IgD-negative memory B cell (primary cell): Measurements from ENCODE around the gene OSBPL5. TPM values are rescaled to one million over a fixed set of nuclear protein-coding genes. Genes with fewer than 3 reads are reported as not detected.

ENCODE experiments used
- H3K27ac Mint-ChIP-seq, 3 donors: one replicate each; pipeline ENCODE4 v1.8.0; 2020 to 2022; ENCODE audit warnings: mild to moderate bottlenecking in 3 of 3, mixed read lengths in 3 of 3, moderate library complexity in 1 of 3
- H3K27me3 Mint-ChIP-seq: one replicate; pipeline ENCODE4 v1.8.0; 2021; ENCODE audit warnings: mixed read lengths
- H3K36me3 Mint-ChIP-seq: one replicate; pipeline ENCODE4 v1.8.0; 2020; ENCODE audit warnings: mild to moderate bottlenecking, mixed read lengths
- H3K4me1 Mint-ChIP-seq, 3 donors: one replicate each; pipeline ENCODE4 v1.8.0; 2020 to 2022; ENCODE audit warnings: mixed read lengths in 3 of 3, mild to moderate bottlenecking in 1 of 3
- H3K4me3 Mint-ChIP-seq, 4 donors: one replicate each; pipeline ENCODE4 v1.8.0; 2020 to 2022; ENCODE audit warnings: mild to moderate bottlenecking in 4 of 4, mixed read lengths in 4 of 4, moderate library complexity in 3 of 4
- H3K9me3 Mint-ChIP-seq, 3 donors: one replicate each; pipeline ENCODE4 v1.8.0; 2020 to 2021; ENCODE audit warnings: mixed read lengths in 3 of 3, mild to moderate bottlenecking in 1 of 3
- polyA plus RNA-seq: library from polyadenylated mRNA; unstranded; fragments of 300-500 nt; fragmentation: Illumina TruSeq; gene quantifications from one replicate; pipeline ENCODE4 v1.2.3, GENCODE V29; 2021

Gene OSBPL5
- polyA plus RNA-seq, 1 donor from 2014 or later = 0.25 TPM

DNA sequence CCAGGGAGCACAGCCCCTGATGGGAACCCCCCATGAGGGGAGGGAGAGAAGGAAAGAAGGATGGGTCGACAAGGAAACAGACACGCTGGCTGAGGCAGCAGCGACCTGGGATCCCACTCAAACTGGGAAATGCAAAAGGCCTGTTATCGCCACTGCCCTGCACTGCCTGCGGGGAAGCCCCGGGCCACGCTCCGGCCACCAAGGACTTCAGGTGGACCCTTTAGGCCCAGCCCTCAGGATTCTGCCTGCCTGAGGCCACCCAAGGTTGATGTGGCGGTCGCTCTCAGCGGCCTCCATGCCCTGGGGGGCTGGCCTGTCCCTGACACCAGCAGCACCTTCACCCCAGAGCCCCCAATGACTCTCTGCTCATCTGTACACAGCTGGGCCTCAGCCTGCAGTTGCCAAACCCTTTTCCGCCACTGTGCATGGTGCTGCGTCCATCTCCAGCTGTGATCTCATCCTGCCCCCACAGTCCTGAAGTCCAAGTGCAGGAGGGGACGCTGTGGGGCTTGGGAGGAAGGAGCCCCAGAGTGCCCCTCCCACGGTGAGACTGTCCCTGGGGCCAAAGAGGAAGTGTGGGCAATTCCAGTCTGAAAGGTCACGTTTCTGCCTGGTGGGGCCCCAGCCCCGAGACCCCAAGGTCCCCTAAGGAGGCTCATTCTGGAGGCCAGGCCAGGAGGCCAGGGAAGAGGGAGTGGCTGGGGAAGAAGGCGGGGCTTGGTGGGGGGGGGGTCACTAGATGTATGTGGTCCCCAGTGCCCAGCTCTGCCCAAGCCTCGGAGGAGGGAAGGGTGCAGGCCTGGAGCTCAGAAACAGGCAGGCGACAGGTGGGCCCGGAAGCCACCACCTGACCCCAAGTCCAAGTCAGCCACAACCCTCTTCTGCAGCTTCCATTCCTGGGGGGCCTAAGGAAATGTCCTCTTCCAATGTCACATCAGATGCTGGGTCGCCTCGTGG, 31.6 kb downstream of the OSBPL5 start:
- H3K4me3 Mint-ChIP-seq = no peak overlapping the region
- no peaks in the 10 kb centered on the region for H3K4me1 Mint-ChIP-seq
- no peaks in the 10 kb centered on the region for H3K36me3 Mint-ChIP-seq
- peaks cover 4% of the 10 kb centered on the region for H3K27me3 Mint-ChIP-seq
- H3K9me3 Mint-ChIP-seq = peaks cover 0 to 2% (median 1%) of the 10 kb centered on the region in 3 donors
- peak overlapping the region in 1 of 3 donors; percentile 89 for H3K27ac Mint-ChIP-seq

DNA sequence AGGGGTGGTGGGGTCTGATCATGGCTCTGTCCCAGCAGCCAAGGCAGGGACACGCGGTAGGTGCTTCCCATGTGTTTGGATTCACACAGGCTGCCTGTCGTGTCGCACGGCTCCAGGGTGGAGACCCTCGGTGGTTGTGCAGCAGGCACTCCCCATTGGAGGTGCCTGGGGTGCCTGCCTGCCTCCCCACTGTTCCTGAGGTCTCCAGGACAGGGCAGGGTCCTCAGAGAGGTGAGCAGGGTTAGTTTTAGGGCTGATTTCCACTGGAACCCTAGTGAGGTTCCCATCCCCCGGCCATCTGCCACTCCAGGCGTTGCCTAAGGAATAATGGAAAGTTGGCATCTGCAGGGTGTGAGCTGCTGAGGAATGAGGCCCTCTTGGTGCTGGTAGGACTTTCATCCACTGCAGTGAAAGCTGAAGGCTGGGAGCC, 32.3 kb downstream of the OSBPL5 start:
- Mint-ChIP-seq H3K27ac (no peak overlapping the region), H3K4me3 (no peak overlapping the region), H3K36me3 (no peaks in the 10 kb centered on the region), H3K9me3 (peaks cover 0 to 2% (median 1%) of the 10 kb centered on the region in 3 donors), H3K27me3 (peaks cover 4% of the 10 kb centered on the region), H3K4me1 (no peaks in the 10 kb centered on the region)

DNA sequence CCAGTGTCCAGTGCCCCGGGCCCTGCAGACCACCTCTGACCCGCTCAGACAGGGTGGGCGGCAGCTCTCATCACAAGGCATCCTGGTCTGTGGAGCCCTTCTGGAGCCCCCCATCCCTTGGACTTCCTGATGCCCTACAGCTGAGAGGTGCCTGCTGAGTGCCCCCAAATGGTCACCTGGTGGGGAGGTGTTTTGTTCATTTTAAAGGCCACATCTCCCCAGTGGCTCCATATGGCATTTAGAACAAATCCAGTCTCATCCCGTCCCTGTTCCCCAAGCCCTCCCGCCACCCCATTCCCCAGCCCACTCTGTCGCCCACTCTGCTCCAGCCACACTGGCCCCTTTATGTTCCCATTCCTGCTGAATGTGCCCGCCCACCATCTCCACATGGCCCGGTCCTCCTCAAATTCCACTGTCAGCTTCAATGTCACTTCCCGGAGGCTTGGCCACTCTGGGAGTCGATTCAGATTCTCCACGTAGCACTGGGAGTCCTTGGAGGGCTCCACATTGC, 32.8 kb downstream of the OSBPL5 start:
- H3K27ac Mint-ChIP-seq = no peak overlapping the region
- H3K36me3 Mint-ChIP-seq = no peaks in the 10 kb centered on the region
- peaks cover 4% of the 10 kb centered on the region for H3K27me3 Mint-ChIP-seq
- H3K9me3 Mint-ChIP-seq = peaks cover 0 to 2% (median 1%) of the 10 kb centered on the region in 3 donors
- no peak overlapping the region for H3K4me3 Mint-ChIP-seq
- H3K4me1 Mint-ChIP-seq = no peaks in the 10 kb centered on the region

DNA sequence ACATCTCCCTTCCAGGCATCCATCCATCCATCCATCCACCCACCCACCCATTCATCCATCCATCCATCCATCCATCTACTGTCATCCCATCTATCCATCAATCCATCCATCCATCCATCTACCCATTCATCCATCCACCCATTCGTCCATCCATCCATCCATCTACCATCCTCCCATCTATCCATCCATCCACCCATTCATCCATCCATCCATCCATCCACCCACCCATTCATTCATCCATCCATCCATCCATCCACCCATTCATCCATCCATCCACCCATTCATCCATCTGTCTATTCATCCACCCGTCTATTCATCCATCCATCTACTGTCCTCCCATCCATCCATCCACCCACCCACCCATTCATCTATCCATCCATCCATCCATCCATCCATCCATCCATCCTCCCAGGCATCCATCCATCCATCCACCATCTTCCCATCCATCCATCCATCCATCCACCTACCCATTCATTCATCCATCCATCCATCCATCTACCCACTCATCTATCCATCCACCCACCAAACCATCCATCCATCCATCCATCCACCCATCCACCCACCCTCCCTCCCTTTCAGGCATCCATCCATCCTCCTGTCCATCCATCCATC, 33.7 kb downstream of the OSBPL5 start:
- Mint-ChIP-seq H3K27ac (no peak overlapping the region), H3K9me3 (peaks cover 0 to 2% (median 1%) of the 10 kb centered on the region in 3 donors), H3K4me3 (no peak overlapping the region), H3K4me1 (no peaks in the 10 kb centered on the region), H3K36me3 (no peaks in the 10 kb centered on the region), H3K27me3 (peaks cover 4% of the 10 kb centered on the region)

DNA sequence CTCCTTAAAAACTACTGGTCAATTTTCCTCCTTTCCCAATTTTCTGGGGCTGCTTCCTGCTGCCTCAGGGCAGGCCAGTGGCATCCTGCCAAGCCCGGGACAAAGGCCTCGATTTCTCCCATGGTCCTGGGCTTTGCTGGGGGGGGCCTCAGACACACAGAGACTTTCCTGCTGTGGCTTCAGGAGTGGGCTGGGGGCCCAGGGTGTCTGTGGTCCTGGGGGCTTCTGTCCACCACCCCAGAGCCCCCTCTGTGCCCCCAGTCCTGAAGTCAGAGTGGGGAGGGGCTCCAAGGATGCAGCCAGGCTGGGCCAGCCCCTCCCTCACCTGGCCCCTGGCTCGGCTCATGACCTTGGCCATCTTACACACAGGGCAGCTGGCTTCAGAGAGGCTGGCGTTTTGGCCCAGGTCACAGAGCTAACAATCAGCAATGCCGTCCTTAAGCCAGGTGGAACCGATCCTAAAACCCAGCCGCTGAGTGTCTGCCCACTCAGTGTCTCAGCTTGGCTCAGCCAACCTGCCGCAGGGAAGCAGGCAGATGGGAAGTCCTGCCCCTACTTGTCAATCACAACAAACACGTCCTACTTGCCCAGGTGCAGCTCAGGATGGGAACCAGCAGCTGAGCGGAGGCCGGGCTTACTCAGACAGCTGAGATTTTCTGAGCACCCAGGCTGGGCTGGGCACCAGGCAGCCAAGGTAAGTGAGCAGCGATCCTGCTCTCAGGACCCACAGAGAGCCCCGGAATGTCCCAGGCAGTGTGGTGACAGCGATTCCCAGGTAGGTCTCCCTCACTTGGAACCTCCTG, 34.6 kb downstream of the OSBPL5 start:
- Mint-ChIP-seq H3K27ac (no peak overlapping the region), H3K4me3 (no peak overlapping the region), H3K27me3 (peaks cover 4% of the 10 kb centered on the region), H3K9me3 (peaks cover 0 to 2% (median 1%) of the 10 kb centered on the region in 3 donors), H3K4me1 (no peaks in the 10 kb centered on the region), H3K36me3 (no peaks in the 10 kb centered on the region)

DNA sequence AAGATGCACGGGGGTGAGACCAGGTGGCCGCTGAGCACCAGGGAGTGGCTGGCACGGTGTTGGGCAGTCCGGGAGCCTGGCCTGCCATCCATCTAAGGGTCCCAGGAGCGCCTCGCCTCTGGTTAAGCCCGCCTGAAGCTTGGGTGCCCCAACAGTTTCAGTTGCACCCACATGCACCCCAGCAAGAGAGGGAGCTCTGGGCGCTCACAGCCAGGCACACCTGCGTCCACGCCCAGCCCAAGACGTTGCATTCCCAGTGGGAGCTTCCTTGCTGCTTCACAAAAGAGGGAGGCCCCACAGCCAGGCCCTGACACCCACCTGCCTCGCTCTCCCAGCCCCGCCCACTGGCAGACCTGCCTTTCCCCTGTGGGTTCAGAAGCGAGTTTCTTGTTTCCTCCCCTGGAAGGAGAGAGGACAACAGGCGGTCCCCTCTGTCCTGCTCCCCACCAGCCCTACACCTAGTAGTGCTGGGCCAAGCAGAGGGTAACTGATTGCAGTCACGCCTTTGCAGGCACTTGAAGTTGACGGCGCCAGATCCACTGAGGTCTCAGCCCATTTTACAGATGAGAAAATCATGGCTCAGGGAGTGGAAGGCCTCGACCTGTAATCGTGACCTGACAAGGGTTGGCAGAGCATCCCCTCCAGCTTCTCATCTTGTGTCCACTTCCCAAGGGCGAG, 35.4 kb downstream of the OSBPL5 start:
- no peak overlapping the region for H3K27ac Mint-ChIP-seq
- H3K36me3 Mint-ChIP-seq = no peaks in the 10 kb centered on the region
- H3K9me3 Mint-ChIP-seq = peaks cover 0 to 2% (median 1%) of the 10 kb centered on the region in 3 donors
- H3K4me1 Mint-ChIP-seq = no peaks in the 10 kb centered on the region
- H3K4me3 Mint-ChIP-seq = no peak overlapping the region
- H3K27me3 Mint-ChIP-seq = peaks cover 4% of the 10 kb centered on the region

DNA sequence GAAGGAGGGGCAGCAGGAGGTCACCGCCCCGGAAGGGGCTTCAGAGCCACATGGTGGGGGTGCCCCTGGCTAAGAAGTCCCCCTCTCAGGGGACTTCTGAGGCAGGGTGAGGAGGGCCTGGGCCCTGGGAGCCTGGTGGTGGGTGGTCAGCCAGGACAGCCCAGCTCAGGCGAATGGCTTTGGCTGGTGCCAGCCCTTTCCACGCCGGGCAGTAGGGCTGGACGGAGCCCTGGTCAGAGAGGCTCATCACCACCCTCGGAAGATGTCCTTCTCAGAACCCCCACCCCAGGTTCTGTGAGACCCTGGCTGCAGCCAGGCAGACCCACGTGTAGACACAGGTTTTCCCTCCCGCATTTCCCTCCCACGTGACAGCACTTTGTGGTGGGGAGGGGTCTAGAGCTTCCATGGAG, 35.9 kb downstream of the OSBPL5 start:
- Mint-ChIP-seq H3K27ac (no peak overlapping the region), H3K36me3 (no peaks in the 10 kb centered on the region), H3K27me3 (peaks cover 4% of the 10 kb centered on the region), H3K4me3 (no peak overlapping the region), H3K9me3 (peaks cover 0 to 2% (median 1%) of the 10 kb centered on the region in 3 donors), H3K4me1 (no peaks in the 10 kb centered on the region)

DNA sequence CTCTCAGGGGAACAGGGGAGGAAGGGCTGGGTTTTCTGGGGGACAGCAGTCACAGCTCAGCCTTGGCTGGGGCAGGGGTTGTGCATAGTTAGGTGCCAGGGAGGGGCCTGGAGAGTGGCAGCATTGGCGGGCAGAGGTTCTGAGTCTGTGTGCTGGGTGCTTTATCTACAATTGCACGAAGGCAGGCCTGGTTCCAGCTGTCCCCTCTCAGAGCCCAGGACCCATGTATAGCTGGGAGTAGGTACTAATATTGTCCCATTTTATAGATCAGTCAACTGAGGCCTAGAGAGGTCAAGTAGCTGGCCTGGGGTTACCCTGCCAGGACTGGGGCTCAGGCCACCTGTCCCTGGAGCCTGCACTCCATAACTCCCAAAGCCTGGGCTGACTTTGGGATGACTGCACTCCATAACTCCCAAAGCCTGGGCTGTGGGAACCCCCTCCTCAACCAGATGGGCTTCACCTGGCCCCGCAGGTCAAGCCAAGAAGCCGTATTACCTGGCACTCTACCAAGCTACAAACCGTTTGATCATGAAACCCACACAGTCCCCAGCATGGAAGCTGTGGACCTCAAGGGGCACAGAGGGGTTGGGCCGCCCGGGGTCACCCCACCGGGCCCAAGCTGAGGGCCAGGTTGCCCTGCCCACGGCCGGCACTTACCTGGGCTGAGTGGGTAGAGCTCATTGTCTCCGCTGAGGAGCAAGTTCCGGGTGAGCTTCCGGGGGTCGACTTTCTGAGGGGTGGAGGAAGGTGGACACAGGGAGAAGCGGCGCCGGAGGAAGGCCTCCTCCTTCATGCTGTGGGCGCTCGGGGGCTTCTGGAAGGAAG, 36.5 kb downstream of the OSBPL5 start:
- Mint-ChIP-seq H3K27ac (no peak overlapping the region), H3K9me3 (peaks cover 0 to 2% (median 1%) of the 10 kb centered on the region in 3 donors), H3K4me1 (no peaks in the 10 kb centered on the region), H3K4me3 (no peak overlapping the region), H3K27me3 (peaks cover 9% of the 10 kb centered on the region), H3K36me3 (no peaks in the 10 kb centered on the region)

DNA sequence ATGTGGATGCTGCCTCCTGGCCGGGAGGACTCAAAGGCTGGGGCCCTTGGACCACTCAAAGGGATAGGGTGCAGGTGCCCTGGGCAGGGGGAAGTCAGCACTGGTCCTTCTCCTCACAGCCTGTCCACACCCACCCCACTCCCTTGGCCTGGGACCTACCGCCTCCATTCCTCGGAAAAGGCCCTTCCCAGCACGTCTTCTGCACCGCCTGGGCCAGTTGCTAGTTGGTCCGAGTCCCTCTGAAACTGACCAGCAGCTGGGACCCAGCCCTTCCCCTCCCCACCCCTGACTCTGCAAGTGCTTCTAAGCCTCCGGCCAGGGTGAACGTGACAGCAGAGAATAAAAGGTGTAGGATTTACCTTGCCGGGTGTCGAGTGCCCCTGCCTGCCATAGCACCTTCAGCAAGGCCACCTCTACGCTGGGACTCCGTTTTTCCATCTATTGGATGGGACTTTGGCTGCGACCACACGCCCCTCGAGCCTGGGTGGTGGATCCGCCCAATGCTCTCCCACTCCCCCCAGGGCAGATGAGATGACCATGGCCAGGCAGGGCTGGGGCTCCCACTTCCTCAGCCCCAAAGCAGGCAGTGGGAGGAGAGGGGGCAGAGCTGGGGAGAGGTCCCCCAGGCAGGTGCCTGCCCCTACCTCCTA, 37.3 kb downstream of the OSBPL5 start:
- peaks cover 0 to 2% (median 1%) of the 10 kb centered on the region in 3 donors for H3K9me3 Mint-ChIP-seq
- no peak overlapping the region for H3K27ac Mint-ChIP-seq
- no peaks in the 10 kb centered on the region for H3K36me3 Mint-ChIP-seq
- no peaks in the 10 kb centered on the region for H3K4me1 Mint-ChIP-seq
- no peak overlapping the region for H3K4me3 Mint-ChIP-seq
- peaks cover 6% of the 10 kb centered on the region for H3K27me3 Mint-ChIP-seq

DNA sequence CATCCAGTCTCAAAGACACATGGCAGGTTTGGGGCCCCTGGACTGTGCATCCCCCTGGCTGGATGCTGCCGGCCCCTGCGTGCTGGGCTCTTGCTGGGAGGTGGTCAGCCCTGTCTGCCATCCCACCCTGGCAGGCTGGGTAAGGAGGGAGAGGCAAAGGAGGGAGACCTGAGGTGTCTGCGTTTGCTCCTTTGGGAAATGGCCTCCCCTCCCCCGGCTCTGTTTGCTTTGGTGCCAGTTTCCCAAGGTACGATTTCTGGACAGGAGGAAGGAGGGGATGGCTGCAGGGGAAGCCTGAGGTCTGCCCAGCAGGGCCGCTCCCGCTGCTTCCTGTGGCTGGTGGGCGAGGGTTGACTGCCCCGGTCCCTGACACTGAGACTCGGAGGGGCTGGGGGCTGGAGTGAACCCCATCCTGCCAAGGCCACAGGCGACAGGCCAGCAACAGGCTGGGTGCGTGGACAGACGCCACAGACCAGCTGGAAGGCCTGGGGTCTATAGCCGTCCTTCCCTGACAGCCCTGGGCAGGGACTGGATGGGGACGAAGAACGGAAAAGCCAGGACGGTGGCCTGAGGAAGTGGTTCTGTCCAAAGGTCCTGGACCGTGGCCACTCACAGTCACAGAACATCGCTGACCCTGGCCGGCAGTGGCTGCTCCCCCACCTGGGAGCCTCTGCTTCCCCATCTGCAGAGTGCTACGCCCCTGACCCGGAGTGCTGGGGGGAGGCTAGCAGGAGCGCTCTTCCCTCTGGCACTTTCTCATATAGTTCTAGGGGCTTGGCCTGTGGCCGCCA, 38.0 kb downstream of the OSBPL5 start:
- no peaks in the 10 kb centered on the region for H3K4me1 Mint-ChIP-seq
- H3K4me3 Mint-ChIP-seq = no peak overlapping the region
- H3K9me3 Mint-ChIP-seq = peaks cover 0 to 1% (median 0%) of the 10 kb centered on the region in 3 donors
- H3K27me3 Mint-ChIP-seq = peaks cover 4% of the 10 kb centered on the region
- no peaks in the 10 kb centered on the region for H3K36me3 Mint-ChIP-seq
- no peak overlapping the region for H3K27ac Mint-ChIP-seq

DNA sequence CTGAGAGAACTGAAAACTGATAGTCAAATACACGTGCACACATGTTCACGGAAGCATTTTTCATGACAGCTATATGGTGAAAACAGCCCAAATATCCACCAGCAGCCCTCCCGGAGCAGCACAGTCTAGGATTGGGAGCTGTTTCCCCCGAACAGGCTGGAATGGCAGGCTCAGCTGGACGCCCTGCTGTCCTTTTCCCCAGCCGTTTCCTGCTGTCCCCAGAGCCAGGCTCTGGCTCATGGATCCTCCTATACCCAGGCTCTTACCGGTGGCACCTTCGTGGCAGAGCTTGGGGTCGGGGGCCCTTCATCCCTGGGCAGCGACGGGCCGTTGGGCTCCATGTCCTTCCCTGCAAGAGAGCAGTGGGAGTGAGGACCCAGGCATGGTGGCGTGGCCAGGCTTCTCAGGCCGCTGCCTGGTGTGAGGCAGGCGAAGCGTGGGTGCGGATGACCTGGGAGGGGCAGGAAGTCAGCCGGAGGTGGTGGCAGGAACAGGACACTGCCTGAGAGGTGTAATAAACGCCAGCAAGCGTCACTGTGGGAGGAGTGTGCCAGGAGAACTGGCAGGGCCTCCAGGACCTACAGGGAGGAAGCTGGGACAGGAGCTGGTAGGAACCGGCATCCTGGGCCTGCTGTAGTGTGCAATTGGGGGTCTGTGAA, 38.8 kb downstream of the OSBPL5 start:
- no peak overlapping the region for H3K27ac Mint-ChIP-seq
- no peaks in the 10 kb centered on the region for H3K4me1 Mint-ChIP-seq
- peaks cover 7% of the 10 kb centered on the region for H3K27me3 Mint-ChIP-seq
- H3K9me3 Mint-ChIP-seq = no peaks in the 10 kb centered on the region
- H3K36me3 Mint-ChIP-seq = no peaks in the 10 kb centered on the region
- no peak overlapping the region for H3K4me3 Mint-ChIP-seq

DNA sequence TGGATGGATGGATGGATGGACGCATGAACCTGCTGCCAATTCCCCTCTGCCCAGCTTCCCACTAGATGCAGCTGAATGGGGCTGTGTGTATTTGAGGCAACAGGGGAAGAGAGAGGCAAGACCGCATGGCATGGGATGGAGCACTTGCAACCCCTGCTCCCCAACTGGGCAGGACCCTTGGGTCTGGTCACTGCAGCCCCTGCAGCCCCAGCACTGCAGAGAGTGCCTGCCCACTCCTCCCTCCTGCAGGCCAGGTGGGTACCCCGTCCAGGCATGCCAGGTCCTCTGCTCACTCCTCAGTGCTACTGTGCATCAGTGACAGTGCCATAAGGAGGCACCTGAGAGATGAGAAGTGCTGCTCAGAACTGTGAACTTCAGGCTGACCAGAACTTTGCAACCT, 40.3 kb downstream of the OSBPL5 start:
- Mint-ChIP-seq H3K9me3 (no peaks in the 10 kb centered on the region), H3K36me3 (no peaks in the 10 kb centered on the region), H3K27ac (no peak overlapping the region), H3K27me3 (peaks cover 8% of the 10 kb centered on the region), H3K4me1 (no peaks in the 10 kb centered on the region), H3K4me3 (no peak overlapping the region)
